ENCODE results near the gene AK8.

Gene AK8

GRCh38 chr9:132883349-132884294 lies 5.5 kb upstream of the AK8 start:
- H3K4me1 Mint-ChIP-seq (ENCODE audit: low read depth in 2 of 2), result peaks cover 11 to 13% of the 10 kb centered on the region in 2 donors
- ATAC-seq (replicated peaks) (no peak), DNase-seq (no peak)
- H3K9me3 Mint-ChIP-seq, result no peaks in the 10 kb centered on the region
- peaks cover 7% of the 10 kb centered on the region for H3K36me3 Mint-ChIP-seq (ENCODE audit: insufficient read depth)
- no peak overlapping the region for H3K4me3 Mint-ChIP-seq
- H3K27ac Mint-ChIP-seq, result no peak overlapping the region
- H3K27me3 Mint-ChIP-seq, result no peaks in the 10 kb centered on the region

- H3K4me1 Mint-ChIP-seq (ENCODE audit: low read depth in 2 of 2), result peaks cover 9 to 10% of the 10 kb centered on the region in 2 donors
- DNase-seq (no peak), ATAC-seq (replicated peaks) (no peak)
- H3K9me3 Mint-ChIP-seq, result no peaks in the 10 kb centered on the region
- H3K36me3 Mint-ChIP-seq (ENCODE audit: insufficient read depth), result peaks cover 13% of the 10 kb centered on the region
- H3K27ac Mint-ChIP-seq, result no peak overlapping the region
- H3K27me3 Mint-ChIP-seq, result no peaks in the 10 kb centered on the region
- H3K4me3 Mint-ChIP-seq, result no peak overlapping the region
Observed at GRCh38 chr9:132882616-132883015, 4.5 kb upstream of the AK8 start.

GRCh38 chr9:132881826-132882225 lies 3.7 kb upstream of the AK8 start:
- Mint-ChIP-seq H3K27me3 (no peaks in the 10 kb centered on the region), H3K4me1 (ENCODE audit: low read depth in 2 of 2) (peaks cover 9 to 10% of the 10 kb centered on the region in 2 donors), H3K36me3 (ENCODE audit: insufficient read depth) (peaks cover 13% of the 10 kb centered on the region), H3K27ac (no peak overlapping the region), H3K4me3 (no peak overlapping the region), H3K9me3 (no peaks in the 10 kb centered on the region)
- no peak for DNase-seq
- ATAC-seq (replicated peaks), result no peak

GRCh38 chr9:132880324-132880661 lies 2.2 kb upstream of the AK8 start:
- H3K27me3 Mint-ChIP-seq, result no peaks in the 10 kb centered on the region
- H3K4me3 Mint-ChIP-seq, result peak overlapping the region; percentile 5 to 85
- H3K36me3 Mint-ChIP-seq (ENCODE audit: insufficient read depth), result peaks cover 13% of the 10 kb centered on the region
- no peaks in the 10 kb centered on the region for H3K9me3 Mint-ChIP-seq
- DNase-seq, result no peak
- no peak for ATAC-seq (replicated peaks)
- H3K4me1 Mint-ChIP-seq (ENCODE audit: low read depth in 2 of 2), result peaks cover 9 to 10% of the 10 kb centered on the region in 2 donors
- H3K27ac Mint-ChIP-seq, result peak overlapping the region in 1 of 2 donors; percentile 88

- Mint-ChIP-seq H3K27me3 (no peaks in the 10 kb centered on the region), H3K4me1 (ENCODE audit: low read depth in 2 of 2) (peaks cover 9 to 10% of the 10 kb centered on the region in 2 donors), H3K4me3 (peak overlapping the region; percentile 83 to 85), H3K9me3 (no peaks in the 10 kb centered on the region), H3K27ac (peak overlapping the region; percentile 57 to 88), H3K36me3 (ENCODE audit: insufficient read depth) (peaks cover 13% of the 10 kb centered on the region)
- DNase-seq (no peak), ATAC-seq (replicated peaks) (peak; percentile 21)
Observed at GRCh38 chr9:132879457-132880323, 1.6 kb upstream of the AK8 start.

GRCh38 chr9:132878695-132879456 lies 792 bp upstream of the AK8 start, which contains the start of gene SPACA9:
SPACA9 (plus strand) TSS chr9:132878898; CDS start chr9:132883948, 5,050 bp downstream.
- Mint-ChIP-seq H3K27me3 (no peaks in the 10 kb centered on the region), H3K4me3 (peak within 1 kb of the TSS; percentile 83 to 85), H3K36me3 (ENCODE audit: insufficient read depth) (peaks cover 13% of the 10 kb centered on the region), H3K27ac (peak within 1 kb of the TSS; percentile 78 to 88), H3K9me3 (no peaks in the 10 kb centered on the region), H3K4me1 (ENCODE audit: low read depth in 2 of 2) (peaks cover 9 to 10% of the 10 kb centered on the region in 2 donors)
- ATAC-seq (replicated peaks) (peak; percentile 27), DNase-seq (no peak)

GRCh38 chr9:132877458-132877823 lies 643 bp downstream of the AK8 start:
- Mint-ChIP-seq H3K36me3 (ENCODE audit: insufficient read depth) (peaks cover 13% of the 10 kb centered on the region), H3K4me1 (ENCODE audit: low read depth in 2 of 2) (peaks cover 14 to 15% of the 10 kb centered on the region in 2 donors), H3K9me3 (no peaks in the 10 kb centered on the region), H3K27me3 (no peaks in the 10 kb centered on the region), H3K27ac (peak overlapping the region in 1 of 2 donors; percentile 78), H3K4me3 (peak overlapping the region; percentile 81 to 85)
- ATAC-seq (replicated peaks) (no peak), DNase-seq (no peak)

GRCh38 chr9:132876849-132877248 lies 1.2 kb downstream of the AK8 start:
- Mint-ChIP-seq H3K27ac (peak overlapping the region in 1 of 2 donors; percentile 78), H3K27me3 (no peaks in the 10 kb centered on the region), H3K9me3 (no peaks in the 10 kb centered on the region), H3K36me3 (ENCODE audit: insufficient read depth) (peaks cover 13% of the 10 kb centered on the region), H3K4me3 (peak overlapping the region; percentile 81 to 85), H3K4me1 (ENCODE audit: low read depth in 2 of 2) (peaks cover 14 to 15% of the 10 kb centered on the region in 2 donors)
- DNase-seq, result no peak
- ATAC-seq (replicated peaks), result no peak

- DNase-seq, result no peak
- no peaks in the 10 kb centered on the region for H3K9me3 Mint-ChIP-seq
- no peak overlapping the region for H3K4me3 Mint-ChIP-seq
- peaks cover 13 to 14% of the 10 kb centered on the region in 2 donors for H3K4me1 Mint-ChIP-seq (ENCODE audit: low read depth in 2 of 2)
- H3K36me3 Mint-ChIP-seq (ENCODE audit: insufficient read depth), result peaks cover 13% of the 10 kb centered on the region
- no peak for ATAC-seq (replicated peaks)
- H3K27me3 Mint-ChIP-seq, result peaks cover 8 to 13% of the 10 kb centered on the region in 2 donors
- no peak overlapping the region for H3K27ac Mint-ChIP-seq
Observed at GRCh38 chr9:132875159-132875558, 2.9 kb downstream of the AK8 start.

GRCh38 chr9:132873403-132873802 lies 4.7 kb downstream of the AK8 start:
- peaks cover 5% of the 10 kb centered on the region in 2 donors for H3K4me1 Mint-ChIP-seq (ENCODE audit: low read depth in 2 of 2)
- no peaks in the 10 kb centered on the region for H3K9me3 Mint-ChIP-seq
- no peak for DNase-seq
- peaks cover 4% of the 10 kb centered on the region for H3K36me3 Mint-ChIP-seq (ENCODE audit: insufficient read depth)
- no peak for ATAC-seq (replicated peaks)
- H3K27ac Mint-ChIP-seq, result peak overlapping the region in 1 of 2 donors; percentile 75
- peak overlapping the region; percentile 26 to 52 for H3K4me3 Mint-ChIP-seq
- peaks cover 14 to 18% of the 10 kb centered on the region in 2 donors for H3K27me3 Mint-ChIP-seq

- no peaks in the 10 kb centered on the region for H3K36me3 Mint-ChIP-seq (ENCODE audit: insufficient read depth)
- no peak overlapping the region for H3K4me3 Mint-ChIP-seq
- DNase-seq (no peak), ATAC-seq (replicated peaks) (no peak)
- H3K4me1 Mint-ChIP-seq (ENCODE audit: low read depth in 2 of 2), result peaks cover 5% of the 10 kb centered on the region in 2 donors
- H3K9me3 Mint-ChIP-seq, result no peaks in the 10 kb centered on the region
- no peak overlapping the region for H3K27ac Mint-ChIP-seq
- H3K27me3 Mint-ChIP-seq, result peaks cover 18 to 22% of the 10 kb centered on the region in 2 donors
Observed at GRCh38 chr9:132869266-132869665, 8.8 kb downstream of the AK8 start.

GRCh38 chr9:132866898-132867297 lies 11.2 kb downstream of the AK8 start:
- Mint-ChIP-seq H3K4me1 (ENCODE audit: low read depth in 2 of 2) (no peaks in the 10 kb centered on the region), H3K27ac (no peak overlapping the region), H3K4me3 (no peak overlapping the region), H3K27me3 (peaks cover 18 to 35% of the 10 kb centered on the region in 2 donors), H3K9me3 (no peaks in the 10 kb centered on the region), H3K36me3 (ENCODE audit: insufficient read depth) (no peaks in the 10 kb centered on the region)
- ATAC-seq (replicated peaks) (no peak), DNase-seq (no peak)

- DNase-seq (no peak), ATAC-seq (replicated peaks) (no peak)
- Mint-ChIP-seq H3K27ac (no peak overlapping the region), H3K4me3 (no peak overlapping the region), H3K9me3 (no peaks in the 10 kb centered on the region), H3K27me3 (peaks cover 11 to 46% of the 10 kb centered on the region in 2 donors), H3K4me1 (ENCODE audit: low read depth in 2 of 2) (no peaks in the 10 kb centered on the region), H3K36me3 (ENCODE audit: insufficient read depth) (no peaks in the 10 kb centered on the region)
Observed at GRCh38 chr9:132864691-132865090, 13.4 kb downstream of the AK8 start.

All from effector memory CD8-positive, alpha-beta T cell (primary cell).